ENCODE results near the gene ABTB2.
"Not testable (repeated sequence)": the region's sequence is repeated elsewhere in the genome, so short reads cannot be mapped to it uniquely, and the experiment has no call there.

The ABTB2 gene

DNA sequence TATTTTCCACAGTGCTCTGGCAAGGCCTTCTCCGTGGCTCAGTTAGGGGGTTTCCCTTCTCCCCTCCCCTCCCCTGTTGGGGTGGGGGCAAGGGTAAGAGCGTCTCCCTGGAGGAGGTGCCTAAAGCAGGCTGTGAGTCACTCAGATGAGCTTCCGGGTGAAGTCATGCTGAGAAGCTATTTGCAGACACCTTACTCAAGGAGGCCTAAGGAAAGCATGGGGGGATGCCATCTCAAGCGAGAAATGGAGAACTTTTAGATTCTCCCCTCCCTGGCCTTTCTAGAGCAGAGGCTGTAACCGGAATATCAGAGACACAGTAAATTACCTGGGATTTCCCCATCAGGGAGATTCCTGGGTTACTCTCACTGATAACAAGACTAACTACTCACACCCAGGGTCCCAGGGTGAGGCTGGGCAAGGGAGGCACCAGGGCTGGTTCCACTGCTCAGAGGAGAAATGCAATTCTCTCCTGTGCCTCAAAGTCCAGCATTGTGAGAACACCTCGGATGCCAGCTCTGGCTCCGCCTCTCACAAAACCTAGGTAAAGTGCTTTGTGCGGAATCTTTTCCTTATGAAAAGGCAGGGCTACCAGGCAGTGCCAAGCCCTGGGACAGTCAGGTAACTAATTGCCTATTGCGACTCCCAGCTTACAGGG lies 123.6 kb downstream of the ABTB2 start:
- FAIRE-seq = no peak

DNA sequence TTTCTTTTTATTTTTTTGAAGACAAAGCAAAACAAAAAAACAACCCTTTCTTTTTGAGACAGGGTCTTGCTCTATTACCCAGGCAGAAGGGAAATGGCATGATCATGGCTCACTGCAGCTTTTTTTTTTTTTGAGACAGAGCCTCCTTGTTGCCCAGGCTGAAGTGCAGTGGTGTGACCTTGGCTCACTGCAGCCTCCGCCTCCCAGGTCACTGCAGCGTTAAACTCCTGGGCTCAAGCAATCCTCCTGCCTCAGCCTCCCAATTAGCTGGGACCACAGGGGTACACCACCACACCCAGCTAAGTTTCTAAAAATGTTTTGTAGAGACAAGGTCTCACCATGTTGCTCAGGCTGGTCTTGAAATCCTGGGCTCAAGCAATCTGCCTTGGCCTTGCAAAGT lies 124.6 kb downstream of the ABTB2 start:
- no peak for FAIRE-seq

GRCh38 chr11:34232807-34233206 lies 125.0 kb downstream of the ABTB2 start:
- no peak for FAIRE-seq

DNA sequence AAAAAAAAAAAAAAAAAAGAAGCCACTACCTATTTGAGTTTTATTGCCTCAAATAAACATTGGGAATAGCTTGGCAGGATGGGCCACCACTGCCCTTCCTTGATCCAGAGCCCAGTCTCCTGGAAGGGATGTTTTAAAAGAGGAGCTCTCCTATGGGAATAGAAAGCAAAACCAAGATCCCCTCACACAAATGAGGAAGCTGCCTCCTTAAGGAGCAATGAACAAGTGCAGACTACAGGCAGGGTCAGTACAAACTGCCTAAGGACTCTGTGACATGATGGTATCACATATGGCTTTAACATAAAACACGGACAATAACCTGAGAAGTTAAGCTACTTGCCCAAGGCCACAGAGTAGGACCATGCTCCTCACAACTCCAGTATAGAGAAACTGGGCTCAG lies 131.6 kb downstream of the ABTB2 start:
- no peak for FAIRE-seq

- FAIRE-seq = no peak
Observed at GRCh38 chr11:34225091-34225490, 132.7 kb downstream of the ABTB2 start.

GRCh38 chr11:34224434-34224966 lies 133.3 kb downstream of the ABTB2 start:
- FAIRE-seq = no peak

DNA sequence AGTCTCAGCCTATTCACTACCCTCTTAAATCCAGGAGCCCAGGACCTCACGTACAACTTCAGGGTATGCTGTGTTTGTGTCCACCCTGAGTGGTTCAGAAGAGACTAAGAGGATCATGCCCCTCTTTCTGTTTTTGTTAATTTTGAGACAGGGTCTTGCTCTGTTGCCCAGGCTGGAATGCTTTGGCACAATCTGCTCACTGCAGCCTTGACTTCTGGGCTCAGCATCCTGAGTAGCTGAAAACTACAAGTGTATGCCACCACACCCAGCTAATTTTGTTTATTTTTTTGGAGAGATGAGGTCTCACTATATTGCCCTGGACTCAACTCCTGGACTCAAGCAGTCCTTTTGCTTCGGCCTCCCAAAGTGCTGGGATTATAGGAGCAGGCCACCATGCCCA lies 133.9 kb downstream of the ABTB2 start:
- FAIRE-seq = no peak

- FAIRE-seq = no peak
Observed at GRCh38 chr11:34223021-34223813, 134.6 kb downstream of the ABTB2 start.

- FAIRE-seq = no peak
Observed at GRCh38 chr11:34222030-34222429, 135.8 kb downstream of the ABTB2 start.

GRCh38 chr11:34219941-34220370 lies 137.9 kb downstream of the ABTB2 start:
- FAIRE-seq = no peak

- no peak for FAIRE-seq
Observed at GRCh38 chr11:34219279-34219678, 138.5 kb downstream of the ABTB2 start.

- not testable (repeated sequence) for FAIRE-seq
Observed at GRCh38 chr11:34218756-34219155, 139.1 kb downstream of the ABTB2 start.

GRCh38 chr11:34218067-34218466 lies 139.7 kb downstream of the ABTB2 start:
- FAIRE-seq = no peak

DNA sequence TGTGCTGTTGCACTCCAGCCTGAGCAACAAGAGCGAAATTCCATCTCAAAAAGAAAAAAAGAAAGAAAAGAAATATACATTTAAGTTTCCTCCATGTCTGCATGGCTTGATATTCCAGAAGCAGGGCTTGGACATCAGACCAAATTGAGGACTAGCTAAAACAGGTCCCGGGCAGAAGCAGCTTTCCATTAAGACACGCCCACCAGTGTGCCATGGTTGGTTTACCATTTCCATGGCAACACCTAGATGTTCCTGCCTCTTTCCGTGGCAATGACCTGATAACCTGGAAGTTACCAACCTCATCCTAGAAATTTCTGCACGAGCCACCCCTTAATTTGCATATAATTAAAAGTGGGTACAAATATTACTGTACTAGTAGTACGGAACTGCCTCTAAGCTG lies 141.1 kb downstream of the ABTB2 start:
- FAIRE-seq = no peak

- no peak for FAIRE-seq
Observed at GRCh38 chr11:34215806-34216453, 141.9 kb downstream of the ABTB2 start.

DNA sequence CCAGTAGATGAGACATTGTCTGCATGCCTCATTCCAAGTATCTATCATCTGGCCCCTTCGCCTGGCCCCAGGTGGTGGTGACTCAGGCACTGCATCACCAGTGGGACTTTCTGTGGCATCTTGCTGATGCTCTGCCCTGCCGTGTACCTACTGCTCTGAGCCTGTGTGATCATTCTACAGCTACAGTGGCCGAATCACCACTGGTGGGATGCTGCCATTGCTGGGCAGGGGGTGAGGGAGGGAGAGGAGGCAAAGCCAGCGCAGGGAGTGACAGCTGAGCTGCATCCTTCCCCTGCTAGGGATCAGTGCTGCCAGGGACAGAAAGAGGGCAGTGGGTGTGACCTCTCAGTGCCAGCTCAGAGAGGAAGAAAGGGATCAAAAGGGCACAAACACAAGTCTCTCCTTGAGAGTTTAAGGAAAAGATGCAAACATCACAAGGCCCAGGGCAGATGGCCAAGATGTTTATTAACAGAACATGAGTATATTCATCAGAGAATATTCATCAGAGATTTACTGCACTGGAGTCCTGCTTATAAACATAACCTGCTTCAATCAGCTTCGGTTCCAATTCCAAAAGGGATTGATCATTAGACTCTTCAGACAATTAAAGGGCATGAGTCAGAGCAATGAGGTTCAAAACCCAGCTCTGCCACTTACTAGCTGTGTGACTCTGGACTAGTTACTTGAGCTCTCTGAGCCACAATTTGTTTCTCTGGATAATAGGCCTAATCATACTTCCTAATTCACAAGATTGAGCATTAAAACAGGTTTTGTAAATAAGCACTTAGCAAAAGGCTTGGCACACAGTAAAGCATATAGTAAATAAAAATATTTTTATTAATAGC lies 142.6 kb downstream of the ABTB2 start:
- FAIRE-seq = no peak

DNA sequence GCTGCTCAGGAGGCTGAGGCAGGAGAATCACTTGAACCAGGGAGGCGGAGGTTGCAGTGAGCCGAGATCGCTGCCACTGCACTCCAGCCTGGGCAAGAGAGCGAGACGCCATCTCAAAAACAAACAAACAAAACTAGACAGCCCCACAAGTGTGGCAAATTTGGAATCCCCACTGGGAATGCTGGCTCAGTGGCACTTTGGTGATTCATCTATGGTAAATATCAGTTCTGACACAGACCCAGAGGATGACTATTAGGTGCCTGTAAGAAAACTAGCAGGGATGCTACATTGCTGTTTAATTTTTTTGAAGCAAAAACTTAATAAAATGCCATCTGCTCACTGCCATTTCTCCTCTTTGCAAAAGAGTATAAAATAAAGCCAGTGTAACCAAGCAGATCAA lies 144.4 kb downstream of the ABTB2 start:
- no peak for FAIRE-seq

DNA sequence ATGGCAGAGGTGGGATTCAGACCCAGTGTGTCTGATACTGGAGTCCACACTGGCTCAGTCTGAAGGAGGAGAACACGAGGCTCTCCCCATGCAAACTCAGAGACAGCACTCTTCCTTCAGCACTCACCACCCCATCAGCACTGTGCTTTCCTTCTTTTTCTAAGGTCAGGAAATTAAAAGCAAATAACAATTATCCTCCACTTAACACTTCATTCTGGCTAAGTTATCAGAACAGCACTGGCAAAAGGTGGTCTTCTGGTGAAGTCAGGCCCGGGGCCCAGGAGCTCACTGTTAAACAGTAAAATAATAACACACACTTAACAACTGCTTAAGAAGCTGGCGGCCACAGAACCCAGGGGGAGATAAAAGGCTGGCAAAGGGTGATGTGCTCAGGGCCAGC lies 145.2 kb downstream of the ABTB2 start:
- no peak for FAIRE-seq

DNA sequence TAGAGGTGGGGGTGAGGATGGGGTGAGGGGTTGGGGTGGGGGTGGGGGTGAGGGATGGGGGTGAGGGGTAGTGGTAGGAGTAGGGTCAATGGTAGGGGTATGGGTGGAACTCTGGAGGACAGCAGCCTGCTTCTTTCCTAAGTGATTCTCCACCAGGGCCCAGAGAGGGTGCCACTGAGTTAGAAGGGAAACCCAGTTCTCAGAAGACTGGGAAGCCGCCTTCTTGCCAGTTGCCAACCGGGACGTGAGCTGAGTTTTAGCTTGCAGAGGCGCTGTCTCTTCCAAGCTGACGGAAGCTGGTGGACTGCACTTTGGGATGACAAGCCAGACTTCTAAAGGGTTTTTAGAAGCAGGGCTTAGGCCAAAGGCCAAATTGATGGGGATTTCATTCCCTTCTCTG lies 148.0 kb downstream of the ABTB2 start:
- no peak for FAIRE-seq

DNA sequence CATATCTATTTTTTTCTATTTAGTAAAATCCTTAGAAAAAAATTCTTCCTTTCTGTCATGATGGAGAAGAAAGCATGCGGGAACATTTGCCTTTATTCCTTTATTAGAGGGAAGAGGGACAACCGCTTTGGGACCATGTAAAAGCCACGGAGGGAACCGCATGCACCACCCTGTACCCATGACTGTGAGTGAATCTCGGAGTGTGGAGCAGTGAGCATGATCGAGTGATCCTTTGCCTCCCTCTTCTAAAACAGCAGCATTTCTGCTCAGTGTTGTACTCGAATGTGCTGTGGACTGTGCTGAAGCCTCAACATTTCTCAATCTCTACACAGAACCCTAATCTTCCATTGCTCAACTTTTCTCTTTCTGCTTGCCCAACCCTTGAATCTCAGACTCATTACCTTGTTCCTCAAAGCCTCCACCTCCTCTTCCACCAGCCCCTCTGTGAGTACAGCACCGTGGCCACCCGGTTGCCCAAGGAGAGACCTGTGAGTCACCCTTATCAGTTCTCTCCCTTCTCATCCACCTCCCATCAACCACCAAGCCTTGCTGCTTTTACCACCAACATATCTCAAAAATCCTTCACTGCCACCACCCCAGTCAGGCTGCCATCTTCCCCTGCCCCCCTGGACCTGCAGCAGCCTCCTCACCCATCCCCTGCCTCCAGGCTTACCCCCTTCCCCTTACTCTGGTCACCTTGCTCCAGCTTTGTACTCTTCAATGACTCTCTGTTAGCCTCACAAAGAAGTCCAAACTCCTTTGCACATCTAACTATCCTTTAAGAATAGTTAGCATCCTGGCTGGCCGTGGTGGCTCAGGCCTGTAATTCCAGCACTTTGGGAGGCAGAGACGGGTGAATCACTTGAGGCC lies 149.3 kb downstream of the ABTB2 start:
- FAIRE-seq = no peak

DNA sequence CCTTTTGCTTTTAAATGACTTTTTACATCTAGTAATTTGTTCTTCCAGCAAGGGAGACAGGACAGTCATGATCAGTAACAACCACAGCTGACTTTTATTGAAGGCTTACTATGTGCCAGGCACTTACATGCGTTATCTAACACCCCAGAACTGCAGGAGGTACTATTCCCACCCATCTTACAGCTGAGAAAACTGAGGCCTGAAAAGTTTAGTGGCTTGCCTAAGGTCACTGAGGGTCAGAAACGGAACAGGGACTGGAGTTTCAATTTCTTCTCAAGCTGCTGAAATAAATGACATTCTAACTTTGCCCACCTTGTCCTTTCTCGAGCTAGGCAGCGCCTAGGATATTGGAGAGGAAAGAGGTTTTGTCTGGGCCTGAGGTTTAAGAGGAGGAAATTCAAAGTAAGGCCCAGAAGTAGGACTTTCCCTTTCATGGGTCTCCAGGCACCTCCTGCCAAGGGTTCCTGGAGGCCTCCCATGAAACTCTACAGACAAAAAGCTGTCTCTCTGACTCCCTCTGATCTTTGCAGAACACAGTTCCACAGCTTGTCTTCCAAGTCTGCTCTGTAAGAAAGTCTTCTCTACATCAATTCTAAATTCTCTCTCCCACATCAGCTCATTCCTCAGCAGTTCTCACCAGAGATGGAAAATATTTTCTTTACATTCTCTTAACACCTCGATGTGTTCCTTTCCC lies 150.2 kb downstream of the ABTB2 start:
- FAIRE-seq = no peak
